Activated T-cell treated with anti-CD3 and anti-CD28 coated beads, Interleukin-2, amount 50 U/mL, for 1 hour (primary cell): Measurements from ENCODE around the gene KPNB1.
"Not testable (repeated sequence)": the region's sequence is repeated elsewhere in the genome, so short reads cannot be mapped to it uniquely, and the experiment has no call there.

Experiments
- DNase-seq: peaks from one replicate; pipeline ENCODE4 v3.0.0-alpha.2; 2020

KPNB1 gene

GRCh38 chr17:47682727-47683126 is 33.0 kb downstream of the KPNB1 start:
- not testable (repeated sequence) for DNase-seq

- no peak for DNase-seq
These were observed 34.3 kb downstream of the KPNB1 start for GRCh38 chr17:47684025-47684424.

DNA sequence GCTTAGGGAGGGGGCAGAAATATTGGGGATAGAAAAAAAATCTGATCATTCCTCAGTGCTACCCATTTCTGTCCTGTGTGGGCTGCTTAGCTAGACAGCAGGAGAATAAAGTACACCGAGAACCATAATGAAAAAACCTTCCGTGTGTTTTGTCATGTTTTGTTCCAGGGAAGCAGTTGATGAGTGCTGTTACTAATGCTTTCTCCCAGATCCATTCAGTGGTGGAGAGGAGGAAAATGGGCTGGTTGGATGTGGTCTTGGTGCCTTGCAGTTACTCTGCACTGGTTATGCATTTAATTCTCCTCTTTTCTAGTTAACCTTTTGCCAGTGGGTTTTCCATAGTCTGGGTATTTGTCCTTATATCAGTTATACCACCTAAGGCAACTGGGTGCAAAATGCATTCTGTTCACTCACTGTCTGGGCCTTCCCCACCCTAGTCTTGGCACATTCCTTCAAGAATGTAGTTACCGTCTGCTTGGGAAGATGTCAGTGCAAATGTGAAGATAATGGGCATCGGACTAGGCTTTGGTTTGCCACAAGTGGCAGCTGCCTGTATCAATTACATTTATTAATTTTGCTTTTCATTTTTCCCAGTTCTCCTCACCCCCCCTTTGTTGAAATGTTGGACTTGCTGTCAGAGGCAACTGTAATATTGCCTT is 34.9 kb downstream of the KPNB1 start:
- DNase-seq, result no peak

- DNase-seq, result no peak
These were observed 36.0 kb downstream of the KPNB1 start for GRCh38 chr17:47685556-47686275.

- DNase-seq, result no peak
These were observed 36.5 kb downstream of the KPNB1 start for GRCh38 chr17:47686276-47686635.

- no peak for DNase-seq
These were observed 37.1 kb downstream of the KPNB1 start for GRCh38 chr17:47686664-47687327.

GRCh38 chr17:47687328-47687690 is 37.6 kb downstream of the KPNB1 start:
- no peak for DNase-seq

GRCh38 chr17:47687748-47688147 is 38.0 kb downstream of the KPNB1 start:
- no peak for DNase-seq

DNA sequence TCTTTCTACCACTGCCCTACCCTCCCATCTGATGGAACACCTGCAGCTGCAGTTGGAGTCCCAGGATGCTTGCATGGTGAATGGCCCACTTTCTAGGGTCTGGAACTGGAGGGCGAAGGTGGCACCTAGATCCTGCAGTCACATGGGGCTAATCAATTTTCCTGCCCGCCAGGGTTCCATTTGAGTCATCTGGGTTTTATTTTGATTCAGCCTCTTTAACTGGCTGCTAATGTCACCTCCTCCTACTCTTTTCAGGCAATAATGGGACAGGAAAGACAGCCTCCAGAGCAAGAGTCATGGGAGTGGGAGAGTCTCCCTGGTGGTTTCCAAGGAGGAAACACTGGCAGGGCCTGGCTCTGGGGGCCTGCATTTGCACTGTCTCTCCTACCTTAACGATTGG is 40.4 kb downstream of the KPNB1 start:
- no peak for DNase-seq

DNA sequence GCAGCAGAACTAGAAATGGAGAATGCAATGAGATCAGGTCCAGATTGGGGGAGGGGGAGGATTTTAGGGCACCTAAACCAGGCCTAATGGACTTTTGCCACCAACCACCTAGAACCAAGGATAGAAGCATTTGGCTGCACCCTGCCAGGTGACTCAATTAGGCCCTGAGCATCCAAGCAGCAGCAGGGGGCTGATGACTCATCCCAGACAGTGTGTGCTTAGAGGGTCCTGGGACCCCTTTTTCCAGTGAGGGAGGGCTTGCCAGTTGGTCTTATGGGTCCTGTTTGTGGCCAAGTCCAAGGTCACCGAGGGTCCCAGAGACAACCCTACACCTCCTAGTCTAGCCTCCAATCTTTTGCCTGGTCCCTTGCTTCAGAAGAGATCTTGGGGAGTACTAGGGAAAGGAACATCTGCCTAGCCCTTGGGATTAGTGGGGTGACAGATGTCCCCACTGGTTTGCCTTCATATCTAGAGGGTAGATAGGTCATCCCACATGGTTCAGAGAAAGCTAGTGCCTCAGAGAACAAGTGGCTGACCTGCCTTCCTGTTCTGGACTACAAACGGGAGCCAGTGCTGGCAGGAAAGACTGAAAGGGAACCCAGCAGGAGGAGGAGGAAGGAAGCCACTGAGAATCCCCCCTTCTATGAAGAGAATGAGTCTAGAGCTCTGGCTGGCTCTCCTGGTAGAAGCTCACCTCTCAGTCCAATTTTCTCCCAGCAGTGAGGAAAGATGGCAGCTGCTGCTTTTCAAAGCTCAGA is 42.6 kb downstream of the KPNB1 start:
- DNase-seq, result no peak

GRCh38 chr17:47692895-47693730 is 43.4 kb downstream of the KPNB1 start:
- no peak for DNase-seq

DNA sequence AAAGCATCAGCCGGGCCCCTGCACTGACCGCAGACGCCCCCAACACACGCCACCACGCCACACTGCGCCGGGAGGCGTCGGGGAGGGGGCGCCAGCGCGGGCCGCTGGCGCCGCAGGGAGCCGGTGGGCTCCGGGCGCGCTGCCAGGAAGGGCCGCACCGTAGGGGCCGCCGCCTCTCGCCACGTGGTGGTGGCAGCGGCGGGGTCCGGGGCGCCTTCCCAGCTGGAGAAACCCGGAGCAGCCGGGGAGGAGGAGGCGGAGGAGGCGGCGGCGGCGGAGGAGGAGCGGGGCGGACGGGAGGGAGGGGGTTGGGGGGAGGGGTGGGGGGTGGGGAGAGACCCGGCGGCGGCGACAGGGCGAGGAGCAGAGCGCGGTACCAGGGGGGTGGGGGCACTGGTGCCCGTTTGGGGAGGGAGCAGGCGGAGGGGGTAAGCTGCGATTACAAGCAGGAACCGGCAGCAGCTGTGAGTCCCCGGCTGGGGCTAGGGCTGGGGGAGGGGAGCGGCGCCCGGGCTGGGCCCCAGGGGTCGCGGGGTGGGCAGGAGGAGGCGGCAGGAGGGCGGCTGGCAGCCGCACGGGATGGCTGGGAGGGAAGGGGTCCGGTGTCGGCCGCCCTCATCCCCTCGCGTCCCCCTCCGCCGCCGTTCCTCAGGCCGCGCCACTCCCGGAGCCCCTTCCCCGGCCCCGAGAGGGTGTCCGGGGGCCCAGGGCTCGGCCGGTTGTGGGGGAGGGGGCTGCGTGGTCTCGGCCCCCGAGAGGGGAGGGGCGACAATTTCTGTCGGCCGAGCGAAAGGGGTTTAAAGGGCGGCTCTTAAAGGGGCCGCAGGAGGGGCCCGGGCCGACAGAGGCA is 44.2 kb downstream of the KPNB1 start, which contains the start of gene TBKBP1:
TSS of gene TBKBP1 (plus strand) at position 431 of the 850 bp plus-strand sequence. CDS start 1,952 bp downstream, outside the sequence.
- peak; percentile 52 for DNase-seq

DNA sequence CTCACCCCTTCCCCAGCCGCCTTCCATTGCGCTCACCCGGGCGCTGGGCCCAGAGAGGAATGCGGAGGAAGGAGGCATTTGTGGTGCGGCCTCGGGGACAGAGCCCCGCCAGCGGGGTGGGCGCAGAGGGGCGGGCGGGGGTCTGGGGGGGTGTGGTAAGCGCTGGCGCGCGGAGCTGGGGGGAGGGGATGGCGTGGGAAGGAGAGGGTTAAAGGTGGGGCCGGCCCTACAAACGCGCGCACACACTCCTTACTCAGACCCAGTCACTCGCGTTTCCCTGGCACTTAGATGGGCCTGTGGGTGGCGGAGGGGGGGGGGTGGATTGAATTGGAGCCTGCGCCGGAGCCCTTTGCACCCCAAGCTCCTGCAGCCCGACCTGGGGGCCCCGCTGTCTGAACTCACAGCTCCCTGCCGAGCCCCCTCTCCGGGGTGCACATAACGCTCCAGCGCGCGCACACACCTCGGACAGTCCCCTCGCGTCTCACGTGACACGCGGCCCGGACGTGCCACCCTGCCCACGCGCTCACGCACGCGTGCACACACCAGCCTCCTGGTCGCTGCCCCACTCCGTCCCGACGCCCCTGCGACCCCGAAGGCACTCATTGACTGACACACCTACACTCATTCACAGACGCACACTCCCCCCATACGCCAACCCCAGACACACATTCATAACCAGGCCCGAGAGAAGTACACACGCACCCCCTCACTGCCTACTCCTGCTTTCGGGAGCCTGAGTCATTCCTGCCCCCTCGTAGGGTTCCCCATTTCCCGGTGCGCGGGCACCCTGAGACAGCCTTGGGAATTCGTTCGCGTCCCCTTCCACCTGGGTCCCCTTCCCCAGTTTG is 45.1 kb downstream of the KPNB1 start:
- DNase-seq, result peak; percentile 49

- no peak for DNase-seq
These were observed 46.0 kb downstream of the KPNB1 start for GRCh38 chr17:47695429-47696376.

GRCh38 chr17:47696717-47697642 is 47.3 kb downstream of the KPNB1 start:
- DNase-seq, result no peak

- DNase-seq, result no peak
These were observed 48.4 kb downstream of the KPNB1 start for GRCh38 chr17:47697906-47698711.
